ENCODE measurements around the gene STX2.
"Not testable (repeated sequence)": the region's sequence is repeated elsewhere in the genome, so short reads cannot be mapped to it uniquely, and the experiment has no call there.

The STX2 gene

GRCh38 chr12:130761537-130762318 lies 77.3 kb downstream of the STX2 start:
- peak; percentile 82 for DNase-seq

GRCh38 chr12:130754234-130754901 lies 84.7 kb downstream of the STX2 start:
- DNase-seq = no peak

GRCh38 chr12:130752692-130753230 lies 86.3 kb downstream of the STX2 start:
- peak; percentile 86 for DNase-seq

GRCh38 chr12:130752037-130752436 lies 87.0 kb downstream of the STX2 start:
- DNase-seq = not testable (repeated sequence)

- no peak for DNase-seq
Measured at GRCh38 chr12:130748786-130749185, 90.3 kb downstream of the STX2 start.

- DNase-seq = peak; percentile 95
Measured at GRCh38 chr12:130747867-130748740, 90.9 kb downstream of the STX2 start.

GRCh38 chr12:130746546-130746945 lies 92.5 kb downstream of the STX2 start:
- no peak for DNase-seq

- no peak for DNase-seq
Measured at GRCh38 chr12:130745921-130746320, 93.1 kb downstream of the STX2 start.

GRCh38 chr12:130744274-130744673 lies 94.8 kb downstream of the STX2 start:
- no peak for DNase-seq

GRCh38 chr12:130743606-130744005 lies 95.4 kb downstream of the STX2 start:
- DNase-seq = no peak

GRCh38 chr12:130743176-130743575 lies 95.9 kb downstream of the STX2 start:
- DNase-seq = no peak

- DNase-seq = no peak
Measured at GRCh38 chr12:130742716-130743115, 96.3 kb downstream of the STX2 start.

- no peak for DNase-seq
Measured at GRCh38 chr12:130742112-130742511, 96.9 kb downstream of the STX2 start.
